Measurements from ENCODE around the gene RNF208.

Gene RNF208

DNA sequence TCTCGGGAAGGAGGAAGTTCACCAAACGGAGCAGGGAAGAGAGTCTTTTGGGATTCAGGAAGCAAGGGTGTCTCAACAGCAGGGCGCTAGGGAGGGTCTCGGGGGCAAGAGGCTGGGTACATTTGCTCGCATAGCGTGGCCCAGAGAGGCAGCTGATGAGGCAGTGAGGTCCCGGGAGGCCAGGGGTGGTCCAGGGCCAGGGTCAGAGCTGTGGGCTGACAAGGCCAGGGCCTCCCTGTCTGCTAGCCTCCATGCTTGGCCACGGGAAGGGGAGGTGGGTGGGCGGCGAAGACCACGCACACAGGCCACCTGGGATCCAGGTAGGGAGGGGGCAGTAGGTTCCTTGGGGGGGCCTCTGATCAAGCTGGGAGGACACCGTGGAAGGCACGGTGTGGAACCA, 10.5 kb downstream of the RNF208 start:
- DNase-seq, result no peak

- no peak for DNase-seq
These were observed 15.4 kb downstream of the RNF208 start for GRCh38 chr9:137206602-137207001.

DNA sequence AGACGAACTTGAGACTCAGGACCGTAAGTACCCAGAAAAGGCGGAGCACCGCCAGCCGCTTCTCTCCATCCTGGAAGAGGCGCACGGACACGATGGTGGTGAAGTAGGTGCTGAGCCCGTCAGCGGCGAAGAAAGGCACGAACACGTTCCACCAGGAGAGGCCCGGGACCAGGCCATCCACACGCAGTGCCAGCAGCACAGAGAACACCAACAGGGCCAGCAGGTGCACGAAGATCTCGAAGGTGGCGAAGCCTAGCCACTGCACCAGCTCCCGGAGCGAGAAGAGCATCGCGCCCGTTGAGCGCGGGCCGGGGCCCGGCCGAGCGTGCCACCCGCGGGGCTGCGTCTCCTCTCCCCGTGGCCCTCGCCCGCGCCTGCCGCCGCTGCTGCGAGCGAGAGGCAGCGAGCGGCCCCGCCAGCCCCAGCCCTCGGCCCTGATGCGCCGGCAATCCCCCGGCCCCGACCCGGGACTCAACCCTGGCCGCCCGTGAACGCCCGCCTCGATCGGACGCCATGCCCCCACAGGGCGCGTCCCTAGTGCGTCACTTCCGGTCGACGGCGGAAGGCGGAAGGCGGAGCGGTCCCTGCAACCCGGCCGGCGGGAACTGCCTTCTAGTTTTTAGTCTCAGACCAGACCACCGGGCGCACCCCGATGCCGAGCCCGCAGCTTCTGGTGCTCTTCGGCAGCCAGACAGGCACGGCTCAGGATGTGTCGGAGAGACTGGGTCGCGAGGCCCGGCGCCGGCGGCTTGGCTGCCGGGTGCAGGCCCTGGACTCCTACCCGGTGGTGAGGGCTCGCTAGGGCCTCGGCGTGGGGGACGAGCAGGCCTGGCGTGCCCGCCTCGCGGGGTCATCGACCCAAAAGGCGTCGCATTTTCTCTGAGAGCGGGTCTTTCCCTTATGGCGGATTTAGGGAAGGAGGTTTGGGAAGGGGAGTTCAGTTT, 16.6 kb downstream of the RNF208 start, which contains the start of the genes NDOR1 and TMEM203:
TSS of gene NDOR1 (plus strand) at position 575 of the 944 bp plus-strand sequence. CDS start at position 653, 78 bp downstream.
TSS of gene TMEM203 (minus strand) at position 523 of the 944 bp plus-strand sequence. CDS start at position 289, 234 bp downstream.
- DNase-seq, result peak; percentile 89

DNA sequence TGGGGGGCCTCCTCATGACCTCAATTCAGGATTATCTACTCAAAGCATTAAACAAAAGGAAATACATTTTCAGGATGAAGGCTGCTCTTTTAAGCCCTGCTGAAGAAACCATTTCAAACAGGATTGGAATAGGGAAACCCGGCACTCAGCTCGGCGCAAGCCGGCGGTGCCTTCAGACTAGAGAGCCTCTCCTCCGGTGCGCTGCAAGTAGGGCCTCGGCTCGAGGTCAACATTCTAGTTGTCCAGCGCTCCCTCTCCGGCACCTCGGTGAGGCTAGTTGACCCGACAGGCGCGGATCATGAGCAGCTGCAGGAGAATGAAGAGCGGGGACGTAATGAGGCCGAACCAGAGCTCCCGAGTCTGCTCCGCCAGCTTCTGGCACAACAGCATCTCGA, 17.3 kb downstream of the RNF208 start:
- no peak for DNase-seq

- no peak for DNase-seq
These were observed 19.1 kb downstream of the RNF208 start for GRCh38 chr9:137202966-137203365.

DNA sequence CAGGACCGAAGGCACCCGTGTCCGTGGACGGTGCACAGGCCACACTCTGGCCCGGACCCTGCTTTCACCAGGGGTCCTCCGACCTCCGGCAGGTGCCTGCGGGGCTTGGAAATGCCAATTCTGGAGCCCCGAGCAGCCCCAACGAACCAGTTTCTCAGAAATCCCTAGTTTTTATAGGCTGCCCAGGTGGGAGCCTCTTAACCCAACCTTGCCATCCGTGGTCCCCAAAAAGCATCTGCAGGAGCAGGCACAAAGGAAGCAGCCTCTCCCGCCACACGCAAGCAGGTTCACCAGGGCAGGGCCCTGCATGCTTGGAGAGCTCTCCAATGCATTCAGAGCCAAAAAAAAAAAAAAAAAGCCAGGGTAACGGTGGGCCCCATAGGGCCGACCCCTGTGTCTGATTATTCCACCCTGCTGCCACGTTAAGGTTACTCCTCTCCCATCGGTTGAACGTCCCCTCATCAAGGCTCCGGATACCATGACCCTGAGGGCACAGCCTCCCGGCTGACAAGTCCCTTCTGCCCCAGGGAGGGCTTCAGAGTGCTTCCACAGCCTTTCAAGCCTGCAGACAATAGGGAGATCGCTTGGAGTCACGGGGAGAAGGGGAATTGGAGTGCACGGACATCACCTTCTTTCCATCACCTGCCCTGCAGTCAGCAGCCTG, 20.7 kb downstream of the RNF208 start:
- no peak for DNase-seq

DNA sequence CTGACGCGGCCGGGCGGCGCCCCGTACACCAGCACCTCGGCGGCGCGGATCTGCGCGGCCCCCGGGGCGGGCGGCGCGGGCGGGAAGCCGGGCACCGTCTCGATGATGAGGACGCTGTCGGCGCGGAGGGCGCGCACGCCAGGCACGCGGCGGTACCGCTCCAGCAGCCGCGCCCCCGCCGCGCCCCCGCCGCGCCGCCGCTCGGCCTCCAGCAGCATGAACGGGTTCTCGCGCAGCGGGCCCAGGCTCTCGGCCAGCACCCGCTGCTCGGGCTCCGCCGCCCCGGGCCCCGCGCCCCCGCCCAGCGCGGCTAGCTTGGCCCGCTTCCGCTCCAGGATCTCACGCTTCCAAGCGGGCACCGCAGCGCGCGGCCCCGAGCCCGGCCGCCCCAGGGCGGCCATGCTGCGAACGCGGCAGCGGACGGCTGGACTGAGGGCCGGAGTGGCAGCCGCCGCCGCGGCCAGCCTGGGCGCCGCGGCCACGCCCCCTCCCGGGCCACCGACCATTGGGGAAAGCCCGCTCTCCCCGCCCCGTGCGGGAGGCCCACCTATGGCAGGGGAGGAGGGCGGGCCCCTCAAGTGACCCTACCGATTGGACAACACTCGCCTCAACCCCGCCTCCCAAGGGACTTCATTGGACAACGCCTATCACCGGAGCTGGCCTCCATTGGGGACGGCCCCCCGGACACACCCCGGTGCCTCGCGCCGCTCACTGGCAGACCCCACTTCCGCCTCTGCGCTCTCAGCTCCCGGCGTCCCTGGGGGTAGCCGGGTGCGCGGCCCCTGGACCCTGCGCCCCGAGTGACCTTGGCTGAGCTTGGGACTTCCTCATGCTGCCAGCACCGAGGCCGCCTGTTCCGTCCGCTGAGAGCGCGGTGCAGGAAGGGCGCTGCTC, 21.5 kb downstream of the RNF208 start, which contains the start of gene TPRN:
TSS of gene TPRN (minus strand) at position 431 of the 894 bp plus-strand sequence. CDS start at position 401, 30 bp downstream.
- DNase-seq, result peak; percentile 99

DNA sequence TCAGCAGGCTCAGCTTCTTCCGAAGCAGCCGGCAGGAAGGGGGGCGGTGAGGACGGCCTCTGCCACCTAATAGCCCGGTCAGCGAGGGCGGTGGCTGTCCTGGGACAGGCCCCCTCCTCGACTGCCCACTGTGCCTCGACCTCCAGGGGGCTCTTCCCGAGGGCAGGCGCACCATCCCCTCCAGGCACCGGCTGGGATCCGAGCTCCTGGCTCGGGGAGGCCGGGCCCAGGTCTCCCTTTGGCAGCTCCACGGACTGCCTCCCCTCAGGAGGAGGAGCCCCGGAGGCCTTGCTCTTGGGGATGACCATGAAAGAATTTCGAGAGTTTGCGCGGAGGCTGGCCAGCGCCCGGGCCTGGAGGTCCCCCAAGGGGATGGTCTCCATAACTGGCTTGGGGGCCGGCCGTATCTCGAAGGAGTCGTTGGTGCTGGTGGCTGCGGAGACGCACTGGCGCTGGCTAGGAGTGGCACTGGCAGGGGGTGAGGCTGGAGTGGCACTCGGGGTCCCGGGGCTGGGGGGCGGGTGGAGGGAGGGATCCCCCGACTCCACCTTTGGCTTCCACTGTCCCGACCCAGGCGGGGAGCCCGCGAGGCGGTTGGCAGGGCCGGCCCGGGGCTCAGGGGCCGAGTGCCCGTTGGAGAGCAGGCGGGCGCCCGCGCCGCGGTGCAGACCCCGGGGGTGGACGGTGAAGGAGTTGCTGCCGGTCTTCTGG, 22.5 kb downstream of the RNF208 start:
- DNase-seq, result no peak

- DNase-seq, result no peak
These were observed 23.1 kb downstream of the RNF208 start for GRCh38 chr9:137198902-137199283.

- no peak for DNase-seq
These were observed 23.8 kb downstream of the RNF208 start for GRCh38 chr9:137198051-137198901.

DNA sequence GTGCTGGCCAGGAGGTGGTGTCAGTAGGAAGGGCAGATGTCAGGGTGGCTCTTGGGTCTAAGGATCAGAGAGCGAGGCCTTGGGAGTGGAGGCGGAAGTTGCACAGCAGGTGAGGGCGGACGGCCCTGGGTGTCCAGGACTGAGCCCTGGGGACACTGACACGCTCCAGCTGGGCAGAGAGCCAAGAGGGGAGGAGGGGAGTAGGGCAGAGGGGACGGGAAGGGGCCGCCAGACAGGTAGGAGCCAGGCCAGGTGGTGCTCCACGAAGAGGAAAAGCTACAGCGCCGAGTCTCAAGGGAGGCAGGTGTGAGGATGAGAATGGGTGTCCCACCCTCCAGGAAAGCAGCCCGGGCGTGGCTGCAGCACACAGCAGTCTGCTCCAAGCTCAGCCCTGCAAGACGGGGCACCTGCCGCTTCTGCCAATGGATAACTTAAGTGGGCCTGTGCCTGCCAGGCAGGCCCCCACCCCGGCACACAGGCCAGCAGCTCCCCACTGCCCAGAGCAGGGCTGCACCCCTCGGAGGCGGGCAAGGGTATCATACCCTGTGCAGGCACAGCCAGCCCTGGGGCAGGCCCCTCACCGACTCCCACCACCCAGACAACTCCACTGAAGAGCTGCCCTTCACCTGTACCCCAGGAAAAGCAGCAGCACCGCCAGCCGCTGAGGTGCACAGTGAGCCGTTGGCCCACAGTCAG, 26.4 kb downstream of the RNF208 start:
- no peak for DNase-seq

GRCh38 chr9:137194909-137195308, 27.1 kb downstream of the RNF208 start:
- no peak for DNase-seq

DNA sequence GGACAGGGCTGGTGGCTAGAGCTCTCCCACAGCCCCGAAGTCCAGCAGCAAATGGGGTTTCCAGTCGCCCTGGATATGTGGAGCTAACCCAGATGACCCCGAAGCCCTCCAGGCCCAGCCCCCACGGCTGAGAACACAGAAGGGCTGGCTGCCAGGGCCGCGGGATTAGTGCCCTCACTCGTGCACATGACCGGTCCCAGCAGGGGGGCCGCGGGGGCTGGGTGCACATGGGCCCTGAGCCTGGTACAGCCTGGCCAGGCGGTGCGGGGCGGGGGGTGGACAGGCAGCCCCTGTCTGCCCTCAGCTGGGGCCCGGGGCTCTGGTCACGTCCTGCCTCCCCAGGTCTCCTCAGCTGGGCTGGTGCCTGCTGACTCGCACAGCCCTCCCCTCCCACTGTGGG, 27.7 kb downstream of the RNF208 start:
- DNase-seq, result no peak

DNA sequence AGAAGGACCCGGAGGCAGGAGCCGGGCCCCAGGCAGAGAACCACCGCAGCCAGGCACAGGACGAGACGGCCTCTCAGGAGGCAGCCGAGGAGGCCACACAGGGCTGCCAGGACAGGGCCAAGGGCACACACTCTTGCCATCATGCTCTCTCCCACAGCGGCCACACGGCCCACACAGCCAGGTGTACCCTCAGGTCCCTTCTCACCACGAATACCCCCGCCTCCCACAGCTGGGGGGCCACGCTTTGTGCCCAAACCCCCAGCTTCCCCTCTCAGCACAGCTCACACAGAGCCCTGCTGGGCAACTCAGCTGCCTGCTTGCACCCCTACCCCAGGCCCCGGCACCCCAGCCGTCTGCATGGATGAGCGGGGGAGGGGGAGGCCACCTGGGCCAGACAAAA, 28.3 kb downstream of the RNF208 start:
- DNase-seq, result no peak

- DNase-seq, result no peak
These were observed 29.2 kb downstream of the RNF208 start for GRCh38 chr9:137192859-137193258.

DNA sequence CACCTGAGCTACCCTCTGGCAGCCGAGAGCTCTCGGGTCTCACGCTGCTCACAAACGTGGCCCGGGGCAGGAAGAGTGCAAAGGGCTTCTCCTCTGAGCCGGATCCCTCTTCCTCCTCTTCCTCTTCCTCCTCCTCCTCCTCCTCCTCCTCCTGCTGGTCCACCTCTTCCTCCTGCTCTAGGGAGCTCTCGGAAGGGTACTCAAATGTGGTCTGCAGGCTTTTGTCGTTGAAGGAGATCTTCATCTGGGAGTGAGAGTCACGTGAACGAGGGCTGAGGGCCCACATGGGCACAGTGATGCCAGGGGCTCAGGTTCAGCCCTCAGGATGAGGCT, 29.6 kb downstream of the RNF208 start:
- no peak for DNase-seq

DNA sequence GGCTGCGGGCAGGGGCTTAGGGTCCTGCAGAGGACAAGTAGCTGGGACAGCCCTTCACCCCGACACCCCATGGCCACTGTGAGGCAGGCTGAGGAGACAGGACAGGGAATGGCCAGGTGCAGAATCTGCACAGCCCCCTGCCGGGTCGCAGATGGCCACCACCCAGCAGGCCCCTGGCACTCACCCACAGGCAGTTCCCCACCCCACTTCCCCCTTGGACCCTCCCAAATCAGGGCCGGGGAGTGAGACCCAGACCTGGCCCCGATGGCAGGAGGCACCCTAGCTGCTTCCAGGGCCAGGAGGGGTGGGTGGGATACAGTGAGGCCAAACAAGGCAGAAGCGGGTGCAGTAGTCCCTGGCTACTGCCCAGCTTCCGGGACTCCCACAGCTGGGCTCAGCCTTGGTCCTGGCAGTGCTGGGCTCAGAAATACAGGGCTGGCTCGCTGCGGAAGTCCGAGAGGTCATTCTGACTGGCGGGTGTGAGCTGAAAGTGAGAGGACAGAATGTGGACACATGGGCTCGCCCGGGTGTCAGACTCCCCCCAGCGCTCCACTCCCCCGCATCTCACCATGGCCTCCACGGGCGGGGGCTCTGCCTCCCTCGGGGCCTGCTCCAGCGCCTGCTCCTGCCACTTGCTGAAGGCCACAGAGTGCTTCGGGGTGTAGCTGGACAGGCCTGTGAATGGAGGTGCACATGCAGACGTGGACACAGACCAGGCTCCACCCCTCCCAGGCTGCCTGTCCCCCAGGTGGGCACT, 30.2 kb downstream of the RNF208 start:
- no peak for DNase-seq

DNA sequence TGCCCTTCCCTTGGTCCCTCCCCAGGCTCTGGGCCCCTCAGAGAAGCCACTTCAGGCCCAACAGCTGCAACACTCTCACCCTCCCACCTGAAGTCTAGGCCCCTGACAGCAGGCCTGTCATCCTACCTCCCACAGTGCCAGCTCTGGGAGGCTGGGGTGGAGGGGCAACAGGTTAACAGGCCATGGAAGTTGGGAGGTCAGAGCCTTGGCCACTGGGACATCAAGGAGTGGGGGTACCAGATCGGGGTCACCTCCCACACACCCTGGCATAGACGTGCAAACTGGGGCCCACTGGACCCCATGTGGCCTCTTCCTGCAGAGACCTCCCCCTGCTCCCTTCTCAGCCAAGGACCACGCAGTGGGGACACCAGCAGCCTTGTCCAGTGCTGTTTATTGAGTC, 30.8 kb downstream of the RNF208 start:
- no peak for DNase-seq

- DNase-seq, result no peak
These were observed 31.7 kb downstream of the RNF208 start for GRCh38 chr9:137190315-137190856.

Data from CD4-positive, alpha-beta T cell treated with Interleukin-15 for 1 hour (primary cell).